ENCODE measurements around the gene PDE4D. TPM values are rescaled to one million over a fixed set of nuclear protein-coding genes. Genes with fewer than 3 reads are reported as not detected.

Gene PDE4D
- total and polyA plus RNA-seq, 4 donors, result 12.8 to 167 (median 44.5) TPM

- no peak for TF ChIP-seq CTCF (IDR thresholded peaks at IDR 0.05; ENCODE audit: control extremely low read depth, extremely low read depth)
- H3K27ac ChIP-seq (ENCODE audit: low read depth in 1 of 2, low read length in 1 of 2), result no peak overlapping the region
- H3K27me3 ChIP-seq (ENCODE audit: control insufficient read depth in 3 of 3, insufficient read depth in 3 of 3, low read length in 2 of 3), result no peaks in the 10 kb centered on the region
- peaks cover 2 to 19% (median 11%) of the 10 kb centered on the region in 5 donors for H3K4me1 ChIP-seq (ENCODE audit: control insufficient read depth in 5 of 5, insufficient read depth in 5 of 5, low read length in 5 of 5)
- ATAC-seq (ENCODE audit: insufficient read depth, low FRiP score) (no peak), DNase-seq (no peak)
- no peaks in the 10 kb centered on the region for H3K9me3 ChIP-seq (ENCODE audit: control insufficient read depth in 4 of 4, insufficient read depth in 3 of 4, low read length in 3 of 4)
- H3K4me3 ChIP-seq, result no peak overlapping the region
- H3K36me3 ChIP-seq (ENCODE audit: control insufficient read depth in 4 of 4, insufficient read depth in 4 of 4, low read length in 4 of 4), result no peaks in the 10 kb centered on the region
- H3K9ac ChIP-seq (ENCODE audit: insufficient read depth in 1 of 2, low read length in 2 of 2), result no peak overlapping the region
- WGBS, 2 donors, result 27 to 69% methylated on average over 4 of the region's 4 CpGs
These were observed 98.4 kb downstream of the PDE4D start for GRCh38 chr5:59795141-59795540.

- no peak for TF ChIP-seq CTCF (IDR thresholded peaks at IDR 0.05; ENCODE audit: control extremely low read depth, extremely low read depth)
- 72 to 83% methylated on average over 6 of the region's 6 CpGs for whole genome bisulfite sequencing, 2 donors
- Histone ChIP-seq H3K27ac (ENCODE audit: low read depth in 1 of 2, low read length in 1 of 2) (no peak overlapping the region), H3K9ac (ENCODE audit: insufficient read depth in 1 of 2, low read length in 2 of 2) (no peak overlapping the region), H3K4me3 (no peak overlapping the region), H3K4me1 (ENCODE audit: control insufficient read depth in 5 of 5, insufficient read depth in 5 of 5, low read length in 5 of 5) (no peaks in the 10 kb centered on the region), H3K9me3 (ENCODE audit: control insufficient read depth in 4 of 4, insufficient read depth in 3 of 4, low read length in 3 of 4) (no peaks in the 10 kb centered on the region), H3K36me3 (ENCODE audit: control insufficient read depth in 4 of 4, insufficient read depth in 4 of 4, low read length in 4 of 4) (no peaks in the 10 kb centered on the region), H3K27me3 (ENCODE audit: control insufficient read depth in 3 of 3, insufficient read depth in 3 of 3, low read length in 2 of 3) (no peaks in the 10 kb centered on the region)
- no peak for ATAC-seq (ENCODE audit: insufficient read depth, low FRiP score)
- no peak for DNase-seq
These were observed 100.4 kb downstream of the PDE4D start for GRCh38 chr5:59792983-59793585.

- no peaks in the 10 kb centered on the region for H3K9me3 ChIP-seq (ENCODE audit: control insufficient read depth in 4 of 4, insufficient read depth in 3 of 4, low read length in 3 of 4)
- no peak overlapping the region for H3K27ac ChIP-seq (ENCODE audit: low read depth in 1 of 2, low read length in 1 of 2)
- no peaks in the 10 kb centered on the region for H3K27me3 ChIP-seq (ENCODE audit: control insufficient read depth in 3 of 3, insufficient read depth in 3 of 3, low read length in 2 of 3)
- H3K4me1 ChIP-seq (ENCODE audit: control insufficient read depth in 5 of 5, insufficient read depth in 5 of 5, low read length in 5 of 5), result no peaks in the 10 kb centered on the region
- WGBS, 2 donors, result 82 to 92% methylated on average over 3 of the region's 3 CpGs
- H3K9ac ChIP-seq (ENCODE audit: insufficient read depth in 1 of 2, low read length in 2 of 2), result no peak overlapping the region
- no peak for ATAC-seq (ENCODE audit: insufficient read depth, low FRiP score)
- H3K4me3 ChIP-seq, result no peak overlapping the region
- TF ChIP-seq CTCF (IDR thresholded peaks at IDR 0.05; ENCODE audit: control extremely low read depth, extremely low read depth), result no peak
- no peak for DNase-seq
- H3K36me3 ChIP-seq (ENCODE audit: control insufficient read depth in 4 of 4, insufficient read depth in 4 of 4, low read length in 4 of 4), result no peaks in the 10 kb centered on the region
These were observed 101.9 kb downstream of the PDE4D start for GRCh38 chr5:59791617-59792016.

Data from lung (tissue), 12 donors.